MM.1S (cell line): Measurements from ENCODE around the gene ARHGEF40.

Experiments
- EZH2phosphoT487 ChIP-seq: fragments of 300-600 bp; sonication (generic); IDR thresholded peaks from 2 replicates; pipeline ENCODE4 v1.6.1; 2018; ENCODE audit warnings: antibody characterized with exemption, low read length
- TF ChIP-seq, protein P1 (sequence below): fragments of 300-600 bp; sonication (generic); IDR thresholded peaks from 2 replicates; pipeline ENCODE4 v1.5.1; 2016; ENCODE audit warnings: antibody characterized with exemption, low read length, mixed read lengths

DNA sequence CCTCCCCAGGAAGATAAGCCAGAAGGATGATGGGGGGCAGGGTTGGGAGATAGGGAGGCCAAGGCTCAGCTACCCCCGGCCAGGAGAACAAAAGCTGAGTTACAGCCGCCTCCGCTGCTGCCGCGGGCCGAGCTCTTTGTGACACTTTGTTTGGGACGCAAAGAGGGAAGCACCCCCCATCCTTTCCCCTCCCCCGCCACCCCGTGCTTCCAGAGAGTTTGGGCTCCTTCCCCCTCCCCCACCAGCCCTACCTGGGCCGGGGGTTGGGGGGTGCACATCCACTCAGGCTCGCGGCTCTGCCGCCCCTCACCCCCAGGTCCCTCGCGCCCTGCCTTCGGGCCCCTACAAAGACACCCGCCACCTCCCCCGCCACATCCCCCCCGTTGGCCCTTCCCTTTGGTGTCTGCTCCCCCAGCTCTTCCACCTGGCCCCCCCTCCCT lies 27.6 kb downstream of the ARHGEF40 start:
- TF ChIP-seq EZH2phosphoT487: no peak
- TF ChIP-seq, protein P1, sequence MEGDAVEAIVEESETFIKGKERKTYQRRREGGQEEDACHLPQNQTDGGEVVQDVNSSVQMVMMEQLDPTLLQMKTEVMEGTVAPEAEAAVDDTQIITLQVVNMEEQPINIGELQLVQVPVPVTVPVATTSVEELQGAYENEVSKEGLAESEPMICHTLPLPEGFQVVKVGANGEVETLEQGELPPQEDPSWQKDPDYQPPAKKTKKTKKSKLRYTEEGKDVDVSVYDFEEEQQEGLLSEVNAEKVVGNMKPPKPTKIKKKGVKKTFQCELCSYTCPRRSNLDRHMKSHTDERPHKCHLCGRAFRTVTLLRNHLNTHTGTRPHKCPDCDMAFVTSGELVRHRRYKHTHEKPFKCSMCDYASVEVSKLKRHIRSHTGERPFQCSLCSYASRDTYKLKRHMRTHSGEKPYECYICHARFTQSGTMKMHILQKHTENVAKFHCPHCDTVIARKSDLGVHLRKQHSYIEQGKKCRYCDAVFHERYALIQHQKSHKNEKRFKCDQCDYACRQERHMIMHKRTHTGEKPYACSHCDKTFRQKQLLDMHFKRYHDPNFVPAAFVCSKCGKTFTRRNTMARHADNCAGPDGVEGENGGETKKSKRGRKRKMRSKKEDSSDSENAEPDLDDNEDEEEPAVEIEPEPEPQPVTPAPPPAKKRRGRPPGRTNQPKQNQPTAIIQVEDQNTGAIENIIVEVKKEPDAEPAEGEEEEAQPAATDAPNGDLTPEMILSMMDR: no peak
